ENCODE measurements around the gene CDK8.

Gene CDK8

GRCh38 chr13:26299168-26299750, 45.3 kb downstream of the CDK8 start:
- no peak for TF ChIP-seq CTCF (IDR thresholded peaks at IDR 0.05; ENCODE audit: borderline replicate concordance, insufficient read depth, low read depth, low read length)
- no peak overlapping the region for H3K4me3 ChIP-seq (ENCODE audit: low read depth, low read length)

DNA sequence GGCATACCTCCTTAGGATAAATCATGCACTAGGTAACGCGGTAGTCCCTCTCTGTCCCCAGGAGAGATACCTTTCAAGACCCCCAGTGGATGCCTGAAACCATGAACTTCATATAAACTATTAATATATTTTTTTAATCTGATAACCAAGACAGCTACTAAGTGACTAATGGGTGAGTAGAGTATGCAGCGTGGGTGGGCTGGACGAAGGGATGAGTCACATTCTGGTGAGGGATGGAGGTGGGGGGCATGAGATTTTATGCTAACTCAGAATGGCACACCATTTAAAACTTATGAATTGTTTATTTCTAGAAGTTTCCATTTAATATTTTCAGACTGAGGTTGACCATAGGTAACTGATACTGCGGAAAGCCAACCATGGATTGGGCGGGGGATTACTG, 46.2 kb downstream of the CDK8 start:
- TF ChIP-seq CTCF (IDR thresholded peaks at IDR 0.05; ENCODE audit: borderline replicate concordance, insufficient read depth, low read depth, low read length): no peak
- H3K4me3 ChIP-seq (ENCODE audit: low read depth, low read length): no peak overlapping the region

DNA sequence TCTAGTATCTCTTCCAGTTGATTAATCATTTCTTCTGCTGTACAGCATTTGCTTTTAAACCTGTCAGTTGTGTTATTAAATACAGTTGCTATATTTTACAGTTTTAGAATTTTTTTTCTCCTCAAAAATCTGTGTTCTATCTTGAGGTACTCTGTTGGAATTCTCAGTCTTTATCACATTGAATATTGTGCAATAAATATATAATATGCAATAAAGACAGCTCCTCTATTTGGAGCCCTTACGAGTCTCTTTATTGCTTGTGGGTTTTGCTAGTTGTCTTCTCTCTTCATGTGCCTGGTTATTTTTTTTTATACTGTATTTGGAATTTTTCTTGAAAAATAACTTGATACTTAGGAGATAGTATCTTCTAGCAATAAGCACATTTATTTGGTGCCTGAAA, 51.7 kb downstream of the CDK8 start:
- no peak for TF ChIP-seq CTCF (IDR thresholded peaks at IDR 0.05; ENCODE audit: borderline replicate concordance, insufficient read depth, low read depth, low read length)

GRCh38 chr13:26307701-26308100, 53.8 kb downstream of the CDK8 start:
- no peak for TF ChIP-seq CTCF (IDR thresholded peaks at IDR 0.05; ENCODE audit: borderline replicate concordance, insufficient read depth, low read depth, low read length)

More for the DNA sequence above, 51.7 kb downstream of the CDK8 start:
- H3K4me3 ChIP-seq (ENCODE audit: low read depth, low read length): no peak overlapping the region

GRCh38 chr13:26308250-26308649, 54.3 kb downstream of the CDK8 start:
- no peak for TF ChIP-seq CTCF (IDR thresholded peaks at IDR 0.05; ENCODE audit: borderline replicate concordance, insufficient read depth, low read depth, low read length)
- H3K4me3 ChIP-seq (ENCODE audit: low read depth, low read length): no peak overlapping the region

More at GRCh38 chr13:26307701-26308100, 53.8 kb downstream of the CDK8 start:
- H3K4me3 ChIP-seq (ENCODE audit: low read depth, low read length): no peak overlapping the region

DNA sequence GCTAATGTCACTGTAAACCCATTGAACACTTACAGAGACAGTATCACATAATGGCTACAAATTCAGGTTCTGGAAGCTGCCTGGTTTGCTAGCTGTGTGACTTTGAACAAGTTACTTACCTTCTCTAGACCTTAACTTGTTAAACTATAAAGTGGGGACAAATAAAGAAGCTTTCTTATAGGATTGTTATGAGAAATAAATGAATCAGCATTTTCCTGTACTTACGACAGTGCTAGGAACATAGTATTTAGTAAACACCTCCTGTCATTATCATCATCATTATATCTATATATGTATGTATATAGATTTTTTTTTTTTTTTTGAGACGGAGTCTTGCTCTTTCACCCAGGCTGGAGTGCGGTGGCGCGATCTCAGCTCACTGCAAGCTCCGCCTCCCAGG, 54.9 kb downstream of the CDK8 start:
- no peak overlapping the region for H3K4me3 ChIP-seq (ENCODE audit: low read depth, low read length)
- TF ChIP-seq CTCF (IDR thresholded peaks at IDR 0.05; ENCODE audit: borderline replicate concordance, insufficient read depth, low read depth, low read length): no peak

GRCh38 chr13:26310003-26310402, 56.1 kb downstream of the CDK8 start:
- TF ChIP-seq CTCF (IDR thresholded peaks at IDR 0.05; ENCODE audit: borderline replicate concordance, insufficient read depth, low read depth, low read length): no peak

More at GRCh38 chr13:26310003-26310402, 56.1 kb downstream of the CDK8 start:
- no peak overlapping the region for H3K4me3 ChIP-seq (ENCODE audit: low read depth, low read length)

Data from GM12875 (cell line).